GM10847 (cell line): Measurements from ENCODE around the gene CGREF1.

ENCODE experiments used
- POLR2A ChIP-seq: IDR thresholded peaks from 2 replicates; pipeline ENCODE4 v1.6.1; 2011; ENCODE audit not compliant: insufficient read length; ENCODE audit errors: extremely low read depth

The CGREF1 gene

GRCh38 chr2:27095745-27096651, 22.9 kb downstream of the CGREF1 start:
- no peak for TF ChIP-seq POLR2A

DNA sequence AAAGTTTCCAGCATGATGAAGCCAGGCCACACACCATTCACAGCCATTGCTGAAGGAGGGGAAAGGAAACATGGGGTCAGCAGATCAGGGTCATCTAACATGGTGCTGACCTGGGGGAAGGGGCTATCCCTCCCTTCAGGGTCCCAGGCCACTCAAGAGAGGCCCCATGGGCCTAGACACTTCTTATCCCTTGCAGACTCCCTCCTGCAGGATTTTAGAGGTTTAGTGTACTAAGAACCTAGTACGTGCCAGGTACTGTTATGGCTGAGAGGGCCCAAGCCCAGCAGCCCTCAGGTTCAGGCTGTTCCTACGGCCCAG, 23.5 kb downstream of the CGREF1 start:
- no peak for TF ChIP-seq POLR2A

- no peak for TF ChIP-seq POLR2A
Measured at GRCh38 chr2:27094353-27094984, 24.5 kb downstream of the CGREF1 start.

GRCh38 chr2:27093430-27094352, 25.2 kb downstream of the CGREF1 start:
- TF ChIP-seq POLR2A, result no peak

DNA sequence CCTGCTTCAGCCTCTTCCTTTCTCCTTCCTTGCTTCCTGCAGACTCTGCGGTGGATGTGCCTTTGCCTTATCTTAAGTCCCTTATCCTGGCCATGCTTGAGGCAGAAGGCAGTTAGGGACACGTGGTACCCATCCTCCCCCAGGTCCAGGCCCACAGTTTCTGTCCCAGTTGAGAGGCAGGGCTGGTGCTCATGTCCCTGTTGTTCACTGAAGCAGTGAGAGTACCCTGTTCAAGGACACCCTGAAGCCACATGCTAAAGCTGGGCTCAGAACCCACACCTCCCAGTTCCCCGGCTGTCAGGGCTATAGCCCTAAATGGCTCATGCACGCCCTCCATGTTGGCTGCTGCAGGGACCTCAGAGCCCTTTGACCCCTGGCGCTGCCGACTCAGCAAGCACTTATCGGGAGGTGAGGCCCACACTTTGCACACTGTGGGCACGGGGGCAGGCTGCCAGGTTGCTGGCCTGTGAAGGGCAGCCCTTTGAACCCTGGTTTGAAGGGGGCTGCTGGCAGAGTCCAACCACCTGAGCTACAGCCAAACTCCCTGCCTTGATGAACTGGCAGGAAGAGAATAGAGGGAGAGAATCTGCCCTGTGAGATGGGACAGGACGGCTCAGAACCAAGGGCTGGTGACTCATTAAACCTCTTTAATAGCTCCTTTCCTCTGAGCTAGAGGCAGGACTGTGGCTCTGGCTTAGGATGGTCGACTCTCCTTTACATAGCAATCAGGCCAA, 26.1 kb downstream of the CGREF1 start:
- TF ChIP-seq POLR2A, result no peak

- TF ChIP-seq POLR2A, result no peak
Measured at GRCh38 chr2:27091746-27092695, 26.9 kb downstream of the CGREF1 start.

- TF ChIP-seq POLR2A, result no peak
Measured at GRCh38 chr2:27089111-27089954, 29.6 kb downstream of the CGREF1 start.

GRCh38 chr2:27088634-27089033, 30.3 kb downstream of the CGREF1 start:
- TF ChIP-seq POLR2A, result no peak

- no peak for TF ChIP-seq POLR2A
Measured at GRCh38 chr2:27087823-27088410, 31.0 kb downstream of the CGREF1 start.

GRCh38 chr2:27086724-27087593, 32.0 kb downstream of the CGREF1 start, which contains the start of gene KHK:
KHK (plus strand) TSS chr2:27086772; CDS start chr2:27087260, 488 bp downstream.
- no peak for TF ChIP-seq POLR2A

DNA sequence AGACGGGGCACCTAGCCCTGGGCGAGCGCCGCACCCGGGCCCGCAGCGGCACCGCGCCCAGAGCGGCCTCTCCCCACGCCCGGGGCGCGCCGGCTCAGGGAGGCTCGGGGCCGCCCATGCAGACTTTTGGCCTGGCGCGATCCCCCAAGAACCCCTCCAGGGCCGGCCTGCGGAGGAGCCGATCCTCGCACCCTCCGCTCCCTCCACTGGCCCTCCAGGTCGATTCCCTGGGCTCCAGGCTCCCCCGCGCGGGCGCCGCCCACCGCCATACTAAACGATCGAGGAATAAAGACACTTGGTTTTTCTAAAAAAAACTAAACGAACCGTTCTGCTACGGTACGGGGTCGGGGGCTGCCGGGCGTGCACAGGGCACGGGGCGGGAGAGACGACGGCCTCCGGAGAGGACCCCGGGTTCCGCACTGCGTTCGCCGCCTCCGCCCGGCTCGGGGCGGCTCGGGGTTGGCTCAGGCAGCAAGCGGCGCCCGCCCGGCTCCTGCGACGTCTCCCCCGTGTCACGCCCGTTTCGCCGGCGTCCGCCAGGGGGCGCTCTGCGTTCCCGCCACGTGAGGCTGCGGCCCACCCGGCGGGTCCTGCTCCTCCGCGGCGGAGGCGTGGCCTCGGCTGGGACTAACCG, 32.7 kb downstream of the CGREF1 start:
- peak; percentile 48 for TF ChIP-seq POLR2A
